LHCN-M2 (cell line): Measurements from ENCODE around the gene UQCRC1. TPM values are rescaled to one million over a fixed set of nuclear protein-coding genes. Genes with fewer than 3 reads are reported as not detected.
A peak's percentile ranks its signal among the peaks of the same experiment; 100 is the strongest.

ENCODE experiments used
- DNase-seq: peaks from one replicate; pipeline ENCODE4 v3.0.0-alpha.2; 2012; ENCODE audit warnings: low read depth
- polyA plus RNA-seq: library from polyadenylated mRNA; unstranded; fragments of >200 nt; gene quantifications from one replicate; pipeline ENCODE4 v1.2.1, GENCODE V29; 2012; ENCODE audit warnings: missing spikeins
- total RNA-seq: library from RNA; depleted of rRNA; stranded (reverse); fragments of >200 nt; gene quantifications from 2 replicates; pipeline ENCODE4 v1.2.3, GENCODE V29; 2014; rRNA removed

UQCRC1 gene
- total RNA-seq = 368 and 384 TPM in 2 replicates
- polyA plus RNA-seq = 379 TPM

DNA sequence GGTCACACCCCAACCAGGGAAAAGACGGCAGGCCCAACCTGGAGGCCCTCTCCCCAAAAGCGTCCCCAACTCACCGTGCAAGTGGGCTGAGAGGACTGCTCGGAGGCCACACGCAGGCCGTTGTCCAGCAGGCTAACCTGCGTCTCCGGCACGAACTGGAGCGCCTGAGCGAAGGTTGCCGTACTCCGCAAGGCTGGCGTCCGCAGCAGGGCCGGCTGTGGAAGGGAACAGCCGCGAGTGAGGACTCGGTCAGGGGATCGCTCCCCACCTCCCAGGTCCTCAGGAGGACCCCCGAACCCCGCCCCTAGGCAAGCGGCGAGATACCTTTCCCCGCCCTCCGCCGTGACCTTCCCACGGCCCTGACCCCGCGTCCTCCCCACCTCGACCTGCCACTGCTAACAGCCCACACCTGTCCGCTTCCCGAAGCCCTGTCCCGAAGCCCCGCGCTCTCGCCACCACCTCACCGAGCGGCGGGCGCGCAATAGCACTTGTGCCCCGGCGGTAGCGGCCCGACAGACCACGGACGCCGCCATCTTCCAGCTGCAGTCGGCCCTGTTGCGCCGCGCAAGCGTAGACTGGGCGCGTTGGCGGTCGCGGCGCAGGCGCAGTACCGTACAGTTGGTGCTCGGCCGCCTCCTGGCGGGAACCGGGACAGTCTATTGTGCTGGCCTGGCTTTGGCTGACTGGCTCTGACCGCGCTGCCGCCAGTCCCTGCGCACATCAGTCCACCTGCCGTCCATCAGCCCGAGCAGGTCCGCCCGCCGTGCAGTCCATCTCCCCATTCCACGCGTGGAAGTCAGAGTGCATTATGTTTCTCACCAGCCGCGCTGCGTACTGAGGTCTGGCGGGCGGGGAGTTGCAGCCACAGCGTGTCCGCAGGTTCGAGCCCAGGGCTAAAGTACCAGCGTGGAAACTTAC is at the start of gene UQCRC1:
Gene UQCRC1 (minus strand): TSS at position 559 of the 918 bp plus-strand sequence. CDS start 26 bp downstream, at position 533.
- DNase-seq = peak; percentile 87

DNA sequence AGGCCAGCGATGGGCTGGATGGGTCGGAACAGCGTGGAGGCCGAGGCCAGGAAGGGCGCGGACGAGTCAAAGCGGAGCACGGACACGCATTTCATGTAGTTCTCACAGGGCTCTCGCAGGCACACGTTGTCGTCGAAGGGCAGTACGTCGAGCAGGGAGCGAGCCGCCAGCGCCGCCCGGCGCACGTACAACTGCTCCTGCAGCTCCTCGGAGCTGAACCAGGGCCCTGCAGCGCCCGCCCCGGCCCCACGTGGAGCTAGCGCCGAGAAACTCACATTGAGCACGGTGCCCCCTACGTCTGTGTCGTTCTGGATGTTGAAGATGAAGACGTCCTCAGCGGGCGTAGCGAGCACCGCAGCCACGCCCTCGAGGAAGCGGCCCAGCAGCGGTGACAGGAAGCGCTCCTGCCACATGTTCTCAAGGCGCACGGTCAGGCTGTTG is 47.4 kb upstream of the UQCRC1 start:
- DNase-seq = no peak

DNA sequence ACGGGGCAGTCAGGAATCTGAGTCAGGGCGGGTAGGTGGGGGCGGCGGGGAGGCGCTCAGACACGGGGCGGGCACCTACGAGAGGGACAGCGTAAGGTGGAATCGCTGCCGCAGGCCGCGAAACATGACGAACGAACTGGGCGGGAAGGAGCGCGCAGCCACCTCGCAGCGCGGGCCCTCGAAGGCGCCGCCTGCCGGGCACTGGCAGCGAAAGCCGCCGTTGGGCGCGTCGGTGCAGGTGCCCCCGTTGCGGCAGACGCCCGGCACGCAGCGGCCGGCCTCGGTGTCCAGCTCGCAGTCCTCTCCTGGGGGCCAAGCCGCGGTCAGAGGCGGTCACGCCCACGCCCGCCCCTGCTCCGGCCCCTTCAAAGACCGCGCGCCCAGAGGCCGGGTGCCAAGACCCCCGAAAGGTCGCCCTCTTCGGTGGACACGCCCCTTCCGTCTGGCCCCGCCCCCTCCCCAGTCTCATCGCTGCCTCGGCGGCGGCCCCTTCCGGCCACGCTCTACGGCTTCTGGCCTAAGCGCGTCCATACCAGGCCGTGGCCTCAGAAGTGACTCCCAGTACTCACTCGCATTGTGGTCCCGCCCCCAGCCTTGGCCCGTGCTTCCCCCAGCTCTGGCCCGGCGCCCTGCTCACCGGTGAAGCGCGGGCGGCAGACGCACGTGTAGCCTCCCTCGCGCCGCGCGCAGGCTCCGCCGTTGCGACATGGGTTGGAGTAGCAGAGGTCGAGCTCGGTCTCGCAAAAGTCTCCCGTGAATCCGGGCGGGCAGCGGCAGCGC is 46.8 kb upstream of the UQCRC1 start:
- no peak for DNase-seq

DNA sequence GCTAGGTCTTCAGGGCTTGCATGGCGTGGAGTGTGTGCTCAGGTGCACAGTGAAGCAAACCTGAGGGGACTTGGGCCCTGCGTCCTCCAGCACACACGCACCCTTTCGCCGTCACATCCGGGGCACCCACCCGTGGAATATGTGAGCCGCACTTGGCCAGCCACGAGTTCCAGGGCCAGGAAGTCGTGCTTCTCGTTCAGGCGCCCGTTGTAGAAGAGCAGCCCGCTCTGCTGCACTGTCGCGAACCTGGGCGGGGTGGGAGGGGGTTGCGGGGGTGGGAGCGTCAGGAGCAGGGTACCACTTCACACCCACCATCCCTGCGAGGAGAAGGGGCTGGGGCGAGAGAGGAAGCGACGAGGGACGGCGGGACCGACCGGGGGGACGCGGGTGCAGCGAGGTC is 46.2 kb upstream of the UQCRC1 start:
- no peak for DNase-seq

DNA sequence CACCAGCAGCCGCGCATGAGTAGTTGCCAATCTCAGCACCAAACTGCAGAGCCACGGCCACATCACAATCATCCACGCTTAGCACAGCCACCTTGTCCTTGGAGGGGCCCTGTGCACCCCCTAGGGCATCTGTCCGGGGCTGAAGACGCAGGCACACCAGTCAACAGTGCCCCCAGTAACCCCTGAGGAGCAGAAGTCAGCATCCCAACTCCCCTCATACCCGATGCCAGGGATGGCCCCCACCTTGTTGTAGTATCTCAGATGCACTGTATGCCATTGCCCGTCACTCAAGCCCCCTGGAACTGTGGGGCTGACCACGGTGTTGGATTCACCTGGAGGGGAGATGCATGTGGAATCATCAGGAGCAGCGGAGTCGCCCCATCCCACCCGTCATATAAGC is 45.6 kb upstream of the UQCRC1 start:
- no peak for DNase-seq

DNA sequence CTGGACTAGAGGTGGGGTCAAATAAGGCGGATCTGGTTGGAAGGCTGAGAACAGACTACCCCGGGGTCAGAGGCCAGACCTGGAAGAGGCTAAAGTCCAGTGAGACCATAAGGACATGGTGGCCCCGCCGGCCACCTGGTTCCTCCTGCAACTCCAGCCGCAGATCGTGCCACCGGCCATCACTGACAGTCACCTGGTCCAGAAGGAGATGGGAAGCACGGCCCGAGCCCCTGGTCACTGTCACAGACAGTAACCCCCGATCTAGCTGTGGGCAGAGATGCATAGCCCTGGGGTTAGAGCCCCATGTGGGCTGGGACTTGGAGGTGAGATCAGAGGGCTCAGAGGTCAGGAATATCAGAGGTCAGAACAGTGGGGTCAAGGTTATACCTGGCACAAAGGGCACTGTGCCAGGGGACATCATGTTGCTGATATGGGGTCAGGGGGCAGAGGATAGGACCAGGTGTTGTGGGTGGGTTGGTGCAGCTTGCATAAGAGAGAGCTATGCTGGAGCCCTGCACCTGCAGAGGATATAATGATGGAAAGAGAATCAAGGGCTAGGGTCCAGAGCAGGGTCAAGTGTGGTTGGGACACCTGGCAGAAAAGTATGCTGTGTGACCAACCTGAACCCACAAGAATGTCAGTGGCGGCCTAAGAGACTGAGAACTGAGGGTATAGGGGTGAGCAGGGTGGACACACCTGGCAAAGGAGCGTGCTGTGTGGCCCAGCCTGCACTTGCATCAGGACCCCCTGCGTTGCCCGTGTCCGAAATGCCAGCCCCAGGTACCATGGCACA is 43.7 kb upstream of the UQCRC1 start:
- no peak for DNase-seq

DNA sequence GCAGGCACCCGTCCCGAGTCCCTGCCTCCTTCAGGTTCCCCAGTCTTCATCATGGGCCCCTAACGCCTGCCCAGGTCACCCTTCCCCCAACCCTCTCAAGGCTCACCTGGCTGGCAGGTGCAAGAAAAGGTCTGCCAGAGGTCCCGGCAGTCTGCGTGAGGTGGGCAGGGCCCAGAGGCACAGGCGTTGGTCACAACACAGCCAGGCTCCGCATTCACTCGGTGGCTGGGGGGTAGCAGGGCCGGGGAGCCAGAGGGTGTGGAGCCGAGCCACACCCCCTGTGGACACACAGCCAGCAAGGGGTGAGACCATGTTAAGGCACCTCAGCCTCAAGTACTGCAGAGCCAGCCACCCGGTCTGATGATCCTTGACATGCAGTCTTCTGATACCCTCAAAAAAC is 42.3 kb upstream of the UQCRC1 start:
- no peak for DNase-seq

DNA sequence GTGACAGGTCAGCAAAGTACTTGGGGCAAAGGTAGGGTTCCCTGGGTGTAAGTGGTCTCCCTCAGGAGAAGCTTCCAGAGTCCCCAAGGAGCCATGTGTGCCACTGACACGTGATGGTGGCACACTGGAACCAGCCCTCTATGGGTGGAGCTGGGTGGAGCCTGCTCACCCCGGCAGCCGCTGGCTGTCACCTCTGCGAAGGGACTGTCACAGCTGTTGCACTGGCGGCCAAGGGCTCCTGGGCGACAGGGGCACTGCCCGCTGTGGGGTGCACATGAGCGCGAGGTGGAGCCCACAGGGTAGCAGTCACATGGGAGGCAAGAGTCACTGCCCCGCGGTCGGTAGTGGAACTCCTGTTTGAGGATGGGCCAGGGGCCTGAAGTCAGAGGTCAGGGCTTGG is 41.3 kb upstream of the UQCRC1 start:
- DNase-seq = no peak

DNA sequence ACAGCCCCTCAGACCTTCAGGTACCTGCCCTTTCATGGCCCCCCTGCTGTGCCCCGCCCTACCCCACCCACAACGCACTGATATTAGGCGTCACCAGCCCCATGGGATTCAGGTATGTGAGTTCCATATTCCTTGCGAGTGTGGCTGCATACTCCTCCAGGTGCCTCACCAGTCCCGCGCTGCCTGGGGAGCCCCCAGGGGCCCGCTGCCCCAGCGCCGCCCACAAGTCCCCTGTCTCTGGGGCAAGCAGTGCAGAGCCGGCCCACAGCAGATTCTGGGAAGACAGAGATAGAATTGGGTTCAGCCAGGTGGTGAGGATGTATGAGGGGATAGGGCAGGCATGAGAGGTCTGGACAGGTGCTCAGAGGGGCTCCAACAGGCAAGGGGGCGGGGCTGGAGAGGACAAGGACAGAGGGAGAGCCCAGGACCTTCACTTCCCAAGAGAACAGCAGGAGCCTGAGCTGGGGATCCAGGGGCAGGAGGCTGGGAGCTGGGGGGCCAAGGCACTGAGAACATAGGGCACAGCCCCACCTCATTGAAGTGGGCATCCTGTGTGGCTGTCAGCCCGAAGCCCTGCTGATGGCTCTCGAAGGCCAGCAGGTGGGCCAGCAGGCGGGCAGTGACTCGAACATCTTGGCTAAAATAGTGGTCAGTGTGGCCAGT is 38.9 kb upstream of the UQCRC1 start:
- DNase-seq = no peak

DNA sequence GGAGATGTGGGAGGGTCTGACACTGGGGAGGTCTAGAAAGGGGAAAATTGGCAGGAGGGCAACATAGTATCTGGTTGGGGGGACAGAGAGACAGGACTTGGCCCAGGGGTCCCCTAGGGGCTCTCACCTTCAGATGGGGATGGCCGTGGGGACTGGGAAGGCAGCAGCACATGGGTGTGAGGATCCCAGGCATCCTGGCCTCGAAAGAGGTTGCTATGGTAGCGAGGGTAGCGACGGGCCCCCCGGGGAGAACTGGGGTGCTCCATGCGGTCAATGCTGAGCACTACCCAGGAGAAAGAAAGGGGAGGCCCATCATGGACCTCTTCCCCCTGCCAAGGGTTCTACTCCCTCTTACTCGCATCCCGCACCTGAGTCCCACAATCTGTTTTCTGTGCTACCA is 38.3 kb upstream of the UQCRC1 start:
- no peak for DNase-seq

DNA sequence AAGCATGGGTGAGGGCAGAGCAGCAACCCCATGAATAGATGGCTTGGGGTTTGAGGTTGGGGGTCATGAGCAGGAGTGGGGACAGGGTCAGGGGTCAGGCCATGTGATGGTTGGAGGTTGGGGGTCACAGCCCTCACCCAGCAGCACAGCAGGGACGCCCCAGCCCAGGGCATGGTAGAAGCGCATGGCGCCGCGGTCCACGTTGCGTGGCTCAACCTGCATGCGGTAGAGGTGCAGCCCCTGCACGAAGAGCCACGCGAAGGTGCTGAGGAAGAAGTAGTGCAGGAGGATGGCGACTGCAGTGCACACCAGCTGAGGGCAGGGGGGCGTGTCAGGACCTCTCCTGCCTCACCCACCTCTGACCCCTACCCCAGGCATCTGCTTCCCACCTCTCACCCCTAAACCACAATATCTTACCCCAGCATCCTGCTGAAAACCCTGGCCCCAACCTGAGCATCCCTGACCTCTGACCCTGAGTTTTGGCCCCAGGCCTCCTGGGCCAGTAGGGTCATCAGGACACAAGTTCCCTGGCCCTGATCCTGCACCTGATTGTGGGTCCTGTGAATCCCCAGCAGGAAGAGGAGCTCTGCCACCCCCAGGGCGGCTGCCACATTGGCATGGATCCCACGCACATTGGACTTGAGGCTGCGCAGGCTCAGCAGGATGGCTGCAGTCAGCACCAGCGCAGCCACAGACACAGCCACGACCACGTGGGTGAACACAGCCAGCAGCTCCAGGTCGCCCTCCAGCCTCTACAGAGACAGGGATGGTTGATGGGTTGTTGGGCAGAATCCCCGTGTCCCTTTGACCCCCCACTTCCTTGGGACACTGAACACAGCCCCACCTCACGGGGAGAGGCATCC is 35.7 kb upstream of the UQCRC1 start:
- no peak for DNase-seq

DNA sequence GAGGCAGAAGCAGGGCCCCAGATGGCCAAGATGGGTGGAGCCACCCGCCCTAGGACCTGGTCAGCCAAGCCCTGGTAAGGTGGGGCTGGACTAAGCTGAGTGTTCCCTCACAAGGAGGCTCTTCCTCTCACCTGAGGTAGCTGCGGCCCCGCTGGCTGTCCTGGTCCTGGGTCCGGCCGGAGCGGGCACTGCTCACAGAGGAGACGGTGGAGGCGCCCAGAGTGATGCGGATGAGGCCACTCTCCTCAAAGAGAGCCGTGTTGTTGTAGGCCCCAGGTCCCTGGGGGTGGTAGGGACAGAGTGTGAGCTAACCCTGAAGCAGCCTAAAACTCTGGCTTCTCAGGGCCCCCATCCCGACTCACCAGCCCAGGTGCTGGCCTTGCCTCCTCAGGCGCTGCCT is 33.2 kb upstream of the UQCRC1 start:
- DNase-seq = no peak

DNA sequence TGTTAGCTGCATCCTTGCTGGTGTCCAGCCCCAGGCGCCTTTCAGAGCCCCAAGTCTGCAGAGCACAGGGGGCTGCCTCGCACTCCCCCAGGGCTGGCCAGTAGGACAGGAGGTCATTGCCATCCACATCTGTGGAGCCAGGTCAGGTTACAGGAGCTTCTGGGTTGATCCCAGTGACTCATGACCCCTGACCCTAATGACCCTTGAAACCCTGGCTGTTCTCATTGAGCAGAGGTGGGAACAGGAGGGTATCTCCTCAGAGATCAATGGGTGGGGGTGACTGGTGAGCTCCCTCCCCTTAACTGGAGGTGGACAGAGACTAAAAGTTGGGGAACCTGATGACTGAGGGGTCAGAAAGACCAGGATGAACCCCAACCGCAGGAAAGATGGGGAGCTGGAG is 31.9 kb upstream of the UQCRC1 start:
- DNase-seq = no peak

DNA sequence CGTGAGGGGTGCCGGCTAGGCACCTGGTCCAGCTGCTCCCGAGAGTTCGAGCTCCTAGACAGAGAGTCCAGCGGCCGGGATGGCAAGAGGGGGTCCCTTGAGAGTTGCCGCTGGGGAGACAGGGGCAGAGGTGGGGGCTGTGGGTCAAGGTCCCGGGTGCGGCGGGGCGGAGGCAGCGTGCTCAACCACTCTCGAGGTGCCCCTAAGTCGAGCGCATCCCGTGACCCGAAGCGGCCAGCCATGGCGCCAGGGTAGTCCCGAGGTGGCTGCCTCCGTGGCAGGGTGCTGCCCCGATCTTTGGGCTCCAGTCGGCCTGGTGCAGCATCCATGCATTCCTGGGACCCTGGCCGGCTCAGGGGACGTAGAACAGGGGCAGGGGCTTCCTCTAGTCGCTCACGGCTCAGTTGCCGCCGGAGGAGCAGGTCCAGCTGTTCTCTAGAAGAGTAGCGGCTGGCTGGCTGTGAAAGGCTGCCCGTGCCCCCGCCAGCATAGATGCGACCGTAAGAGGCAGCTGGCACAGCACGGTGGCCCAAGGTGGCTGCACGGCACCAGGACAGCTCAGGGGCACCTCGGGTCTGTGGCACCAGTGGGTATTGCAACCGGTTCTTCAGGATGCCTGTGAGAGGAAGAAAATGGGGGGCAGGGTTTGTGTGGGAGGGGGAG is 30.6 kb upstream of the UQCRC1 start:
- no peak for DNase-seq

DNA sequence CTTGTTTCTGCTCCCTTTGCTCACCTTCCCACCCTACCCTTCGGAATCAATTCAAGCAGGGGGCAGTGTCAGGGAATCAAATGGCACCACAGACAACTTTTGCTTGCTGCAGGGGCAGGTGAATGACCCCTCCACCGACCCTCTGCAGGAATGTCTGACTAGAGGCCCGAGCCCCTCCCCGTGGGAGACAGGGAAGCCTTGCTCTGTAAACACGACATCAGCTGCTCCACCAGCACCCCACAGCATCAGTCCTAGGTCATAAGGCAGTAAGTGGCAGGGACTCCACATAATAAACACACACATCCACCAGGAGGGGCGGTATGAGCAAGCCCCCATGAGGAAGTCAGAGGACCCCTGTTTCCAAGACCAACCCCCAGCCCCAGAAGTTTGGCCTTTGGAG is 27.9 kb upstream of the UQCRC1 start:
- DNase-seq = no peak

DNA sequence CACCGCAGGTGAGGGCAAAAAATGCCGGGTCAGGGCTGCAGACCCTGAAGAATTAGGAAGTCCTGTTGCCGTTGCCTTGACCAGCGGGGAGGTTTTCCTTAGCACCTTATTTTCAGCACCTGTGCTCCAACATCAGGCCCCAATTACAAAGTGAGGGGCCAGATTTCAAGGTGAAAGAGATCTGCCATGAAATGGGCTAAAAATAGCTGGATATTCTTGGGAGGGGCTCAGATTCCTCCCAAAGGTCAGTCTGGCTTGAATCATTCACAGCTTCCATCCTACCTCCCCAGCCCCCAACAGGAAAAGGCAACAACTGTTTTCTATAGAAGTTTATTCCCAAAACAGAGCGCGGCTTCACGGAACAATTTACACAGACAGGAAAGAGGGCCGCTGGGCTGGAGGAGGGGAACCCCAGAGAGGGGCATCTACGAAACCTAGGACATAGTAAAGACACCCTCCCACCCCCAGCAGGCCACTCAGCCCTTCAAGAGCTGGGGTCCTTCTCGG is 26.8 kb upstream of the UQCRC1 start:
- no peak for DNase-seq

DNA sequence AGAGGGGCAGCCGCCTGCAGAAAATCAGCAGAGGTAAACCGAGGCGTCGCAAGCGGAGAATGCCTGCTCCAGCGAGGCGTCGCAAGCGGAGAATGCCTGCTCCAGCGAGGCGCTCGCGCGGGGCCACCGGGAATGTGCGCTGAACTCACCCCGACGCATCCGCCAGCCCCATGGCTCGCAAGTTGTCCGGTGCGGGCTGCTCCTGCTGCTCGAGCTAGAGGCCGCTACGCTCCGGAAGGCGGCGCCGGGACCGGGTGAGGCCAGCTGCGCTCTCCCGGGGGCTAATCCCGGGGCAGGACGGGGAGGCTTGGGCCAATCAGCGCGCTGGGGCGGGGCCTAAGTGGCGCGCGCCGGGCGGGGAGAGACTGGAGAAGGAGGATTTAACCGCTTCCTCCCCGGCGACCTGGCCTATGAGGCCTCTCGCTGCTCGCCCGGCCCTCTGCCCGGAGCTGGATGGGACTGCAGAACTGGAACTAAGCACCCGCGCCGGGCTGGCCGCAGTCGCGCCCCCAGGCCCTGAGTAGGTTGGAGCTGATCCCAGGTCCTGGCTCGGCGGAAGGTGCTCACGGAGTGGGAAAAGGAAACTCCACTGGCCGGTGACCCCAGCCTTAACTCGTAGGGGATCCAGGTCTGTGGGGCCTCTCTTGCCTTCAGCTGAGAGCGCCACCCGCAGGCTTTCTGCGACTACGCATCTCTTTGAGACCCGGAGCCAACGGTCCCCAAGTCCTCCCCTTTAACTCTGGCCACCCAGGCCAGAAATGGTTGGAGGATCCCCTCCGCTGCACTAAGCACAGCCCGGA is 26.0 kb upstream of the UQCRC1 start, which contains the start of gene SLC26A6:
Gene SLC26A6 (minus strand): TSS at position 240 of the 800 bp plus-strand sequence. CDS start 68 bp downstream, at position 172.
- DNase-seq = peak; percentile 96

DNA sequence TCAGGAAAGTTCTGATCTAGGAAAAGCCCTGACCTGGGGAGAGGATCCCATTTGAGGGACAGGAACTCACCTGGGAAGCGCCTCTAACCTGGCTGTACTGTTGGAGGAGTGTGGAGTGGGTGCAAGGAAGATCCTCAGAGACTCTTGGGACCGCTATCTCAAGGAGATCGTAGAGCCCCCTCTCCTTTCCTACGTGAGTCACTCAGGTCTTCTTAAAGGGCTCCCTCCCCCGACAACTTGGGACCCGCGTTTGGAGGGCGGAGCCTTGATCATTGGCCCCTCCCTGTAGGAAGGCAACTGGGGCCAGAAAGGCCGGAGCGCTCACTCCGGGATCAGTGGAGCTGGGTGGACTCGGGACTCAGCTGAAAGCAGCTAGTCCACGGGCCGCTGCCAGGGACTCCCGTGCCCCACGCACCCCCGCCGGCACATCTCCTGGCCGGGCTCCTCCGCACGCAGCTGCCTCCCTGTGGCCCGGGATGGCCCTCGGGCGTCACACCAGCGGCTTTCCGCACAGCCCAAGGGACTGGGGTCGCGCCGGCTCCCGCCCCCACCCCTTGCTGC is 25.3 kb upstream of the UQCRC1 start:
- peak; percentile 56 for DNase-seq
